ENCODE measurements around the gene CHAF1A. TPM values are rescaled to one million over a fixed set of nuclear protein-coding genes. Genes with fewer than 3 reads are reported as not detected.

Gene CHAF1A
- total and polyA plus RNA-seq, 7 experiments from 2014 or later, result 3.2 to 71.2 (median 12.4) TPM

DNA sequence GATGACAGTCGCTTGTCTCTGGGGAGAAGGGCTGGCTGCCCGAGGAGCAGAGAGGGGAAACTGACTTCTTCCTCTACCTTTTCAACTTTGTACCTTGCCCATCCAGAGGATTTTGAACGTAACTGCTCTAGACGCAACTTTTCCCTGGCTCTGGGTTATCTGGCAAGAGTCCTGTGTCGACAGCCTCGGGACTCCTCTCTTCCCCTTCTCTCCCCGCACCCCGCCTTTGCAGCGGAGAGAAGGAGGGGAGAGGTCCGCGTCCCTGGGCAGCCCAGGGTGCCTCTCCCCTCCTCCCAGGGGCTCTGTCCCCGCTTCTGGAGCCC lies 2.7 kb upstream of the CHAF1A start:
- ATAC-seq (no peak), DNase-seq (peak in 2 of 9 donors; percentile 6 to 20)
- Mint-ChIP-seq H3K27me3 (no peaks in the 10 kb centered on the region), H3K4me1 (peaks cover 24 to 80% (median 66%) of the 10 kb centered on the region in 7 donors), H3K4me3 (peak overlapping the region; percentile 80 to 99 (median 91)), H3K27ac (peak overlapping the region; percentile 67 to 99 (median 88)), H3K36me3 (peaks cover 0 to 16% (median 5%) of the 10 kb centered on the region in 5 donors), H3K9me3 (peaks cover 0 to 1% (median 0%) of the 10 kb centered on the region in 11 donors)
- Histone ChIP-seq H3K27me3 (ENCODE audit: control insufficient read depth in 2 of 2, insufficient read depth in 2 of 2, low read length in 2 of 2) (no peaks in the 10 kb centered on the region), H3K4me1 (ENCODE audit: control insufficient read depth in 2 of 2, insufficient read depth in 2 of 2, low read length in 2 of 2) (peaks cover 31 to 38% of the 10 kb centered on the region in 2 donors), H3K27ac (ENCODE audit: low read depth, low read length) (peak overlapping the region; percentile 97), H3K9me3 (ENCODE audit: control insufficient read depth in 2 of 3, low read length in 3 of 3) (no peaks in the 10 kb centered on the region), H3K36me3 (ENCODE audit: control insufficient read depth in 2 of 3, insufficient read depth in 3 of 3, low read length in 3 of 3) (peaks cover 0 to 18% (median 1%) of the 10 kb centered on the region in 3 experiments), H3K4me3 (ENCODE audit: low read length) (peak overlapping the region; percentile 87)
- POLR2A ChIA-PET, result interaction anchor here (1.0 to 3.3 kb wide), 8 partner anchors 20 to 414 kb away, joined by 3 to 29 read pairs (median 3); partner anchors contain the start of genes EEF2 and MPND
- intact Hi-C loops (cut with micrococcal nuclease), result loop anchor here (1.0 to 5.0 kb wide), 17 partner anchors 19 to 1503 kb away; partner anchors contain the start of genes MPND (in 2 of the 2), ANKRD24 (in 1 of the 2), CACTIN (in 1 of the 2) and EEF2 (in 1 of the 2)
- CTCF ChIA-PET, result interaction anchor here (0.6 to 0.7 kb wide), 3 partner anchors 23 to 151 kb away, joined by 3 read pairs; no protein-coding TSS in a partner anchor

DNA sequence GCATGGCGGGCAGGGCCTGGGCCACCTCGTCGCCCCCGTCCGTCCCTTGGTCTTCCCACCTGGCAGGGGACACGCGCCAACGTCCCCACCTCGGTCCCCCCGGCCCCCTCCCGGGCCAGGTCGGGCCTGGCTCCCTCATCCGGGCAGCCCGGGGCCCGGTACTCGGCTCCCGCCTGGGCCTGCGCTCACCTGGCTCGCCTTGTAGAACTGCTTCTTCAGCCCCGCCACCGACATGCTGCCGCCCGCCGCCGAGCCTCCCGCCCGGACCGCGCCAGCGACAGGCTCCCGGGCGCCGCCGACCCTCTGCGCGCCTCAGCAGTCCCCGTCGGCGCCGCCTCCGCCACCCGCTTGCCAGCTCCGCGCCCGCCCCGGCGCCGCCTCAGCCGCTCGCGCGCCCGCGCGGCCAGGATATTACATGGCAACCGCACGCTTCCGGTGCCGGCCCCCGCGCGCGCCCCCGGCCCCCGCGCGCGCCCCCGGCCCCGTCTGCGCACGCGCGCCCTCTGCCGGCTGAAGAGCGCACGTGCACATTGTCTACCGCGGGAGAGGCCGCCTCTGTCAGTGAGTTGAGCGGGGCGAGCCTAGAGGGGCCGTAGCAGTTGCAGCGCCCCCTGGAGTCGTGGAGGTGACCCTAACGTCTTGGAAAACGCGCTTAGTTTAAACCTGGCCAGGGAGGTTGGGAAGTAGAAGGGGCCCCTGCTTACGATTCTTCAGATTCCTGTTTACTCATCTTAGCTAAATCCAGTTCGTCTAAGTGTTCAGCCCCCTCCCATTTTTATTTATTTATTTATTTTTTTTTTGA lies 2.1 kb upstream of the CHAF1A start, which contains the start of gene SH3GL1:
Gene SH3GL1 (minus strand): TSS at position 413 of the 802 bp plus-strand sequence. CDS start 179 bp downstream, at position 234.
- CTCF ChIA-PET, result interaction anchor here (0.6 to 0.9 kb wide), 7 partner anchors 24 to 151 kb away, joined by 3 to 5 read pairs (median 3); partner anchors contain the start of gene MPND
- Histone ChIP-seq H3K9me3 (ENCODE audit: control insufficient read depth in 2 of 3, low read length in 3 of 3) (no peaks in the 10 kb centered on the region), H3K4me1 (ENCODE audit: control insufficient read depth in 2 of 2, insufficient read depth in 2 of 2, low read length in 2 of 2) (peaks cover 31 to 38% of the 10 kb centered on the region in 2 donors), H3K27me3 (ENCODE audit: control insufficient read depth in 2 of 2, insufficient read depth in 2 of 2, low read length in 2 of 2) (no peaks in the 10 kb centered on the region), H3K36me3 (ENCODE audit: control insufficient read depth in 2 of 3, insufficient read depth in 3 of 3, low read length in 3 of 3) (peaks cover 0 to 14% (median 0%) of the 10 kb centered on the region in 3 experiments), H3K27ac (ENCODE audit: low read depth, low read length) (peak within 1 kb of the TSS; percentile 97), H3K4me3 (ENCODE audit: low read length) (peak within 1 kb of the TSS; percentile 87)
- peak within 1 kb of the TSS; percentile 80 to 99 (median 92) for H3K4me3 Mint-ChIP-seq
- H3K36me3 Mint-ChIP-seq, result peaks cover 0 to 12% (median 5%) of the 10 kb centered on the region in 5 donors
- POLR2A ChIA-PET, result interaction anchor here (0.6 to 3.3 kb wide), 9 partner anchors 20 to 415 kb away, joined by 3 to 29 read pairs (median 3); partner anchors contain the start of genes EEF2 and MPND
- intact Hi-C loops (cut with micrococcal nuclease), result loop anchor here (1.0 to 5.0 kb wide), 17 partner anchors 20 to 1502 kb away; partner anchors contain the start of genes MPND (in 2 of the 2), ANKRD24 (in 1 of the 2), CACTIN (in 1 of the 2) and EEF2 (in 1 of the 2)
- peak; percentile 87 to 98 (median 92) for DNase-seq
- peak within 1 kb of the TSS; percentile 87 to 100 (median 99) for H3K27ac Mint-ChIP-seq
- no peaks in the 10 kb centered on the region for H3K27me3 Mint-ChIP-seq
- H3K4me1 Mint-ChIP-seq, result peaks cover 23 to 75% (median 60%) of the 10 kb centered on the region in 7 donors
- peak; percentile 87 for ATAC-seq
- H3K9me3 Mint-ChIP-seq, result peaks cover 0 to 1% (median 0%) of the 10 kb centered on the region in 11 donors

GRCh38 chr19:4401769-4402170 lies 670 bp upstream of the CHAF1A start:
- H3K27me3 ChIP-seq (ENCODE audit: control insufficient read depth in 2 of 2, insufficient read depth in 2 of 2, low read length in 2 of 2), result no peaks in the 10 kb centered on the region
- H3K9me3 ChIP-seq (ENCODE audit: control insufficient read depth in 2 of 3, low read length in 3 of 3), result no peaks in the 10 kb centered on the region
- ATAC-seq (no peak), DNase-seq (no peak)
- H3K36me3 ChIP-seq (ENCODE audit: control insufficient read depth in 2 of 3, insufficient read depth in 3 of 3, low read length in 3 of 3), result peaks cover 0 to 11% (median 0%) of the 10 kb centered on the region in 3 experiments
- ChIA-PET CTCF (interaction anchor here (0.6 to 1.8 kb wide), 7 partner anchors 32 to 1320 kb away, joined by 3 to 11 read pairs (median 3); partner anchors contain the start of genes MPND and MRPL54), POLR2A (interaction anchor here (0.6 to 3.3 kb wide), 14 partner anchors 21 to 639 kb away, joined by 3 to 29 read pairs (median 3); partner anchors contain the start of genes MPND, MRPL54, TMIGD2 and UBXN6)
- H3K27ac ChIP-seq (ENCODE audit: low read depth, low read length), result peak overlapping the region; percentile 97
- peak overlapping the region; percentile 80 to 95 (median 90) for H3K4me3 Mint-ChIP-seq
- H3K4me1 Mint-ChIP-seq, result peaks cover 18 to 68% (median 54%) of the 10 kb centered on the region in 7 donors
- peaks cover 0 to 10% (median 3%) of the 10 kb centered on the region in 5 donors for H3K36me3 Mint-ChIP-seq
- no peaks in the 10 kb centered on the region for H3K27me3 Mint-ChIP-seq
- H3K9me3 Mint-ChIP-seq, result peaks cover 0 to 1% (median 0%) of the 10 kb centered on the region in 11 donors
- peaks cover 31 to 38% of the 10 kb centered on the region in 2 donors for H3K4me1 ChIP-seq (ENCODE audit: control insufficient read depth in 2 of 2, insufficient read depth in 2 of 2, low read length in 2 of 2)
- peak overlapping the region; percentile 48 for H3K4me3 ChIP-seq (ENCODE audit: low read length)
- intact Hi-C loops (cut with micrococcal nuclease), result loop anchor here (1.0 to 5.0 kb wide), 17 partner anchors 56 to 1501 kb away; partner anchors contain the start of genes UBXN6 (in 2 of the 2), YJU2 (in 2 of the 2), ANKRD24 (in 1 of the 2) and CACTIN (in 1 of the 2)
- H3K27ac Mint-ChIP-seq, result peak overlapping the region; percentile 87 to 100 (median 99)

DNA sequence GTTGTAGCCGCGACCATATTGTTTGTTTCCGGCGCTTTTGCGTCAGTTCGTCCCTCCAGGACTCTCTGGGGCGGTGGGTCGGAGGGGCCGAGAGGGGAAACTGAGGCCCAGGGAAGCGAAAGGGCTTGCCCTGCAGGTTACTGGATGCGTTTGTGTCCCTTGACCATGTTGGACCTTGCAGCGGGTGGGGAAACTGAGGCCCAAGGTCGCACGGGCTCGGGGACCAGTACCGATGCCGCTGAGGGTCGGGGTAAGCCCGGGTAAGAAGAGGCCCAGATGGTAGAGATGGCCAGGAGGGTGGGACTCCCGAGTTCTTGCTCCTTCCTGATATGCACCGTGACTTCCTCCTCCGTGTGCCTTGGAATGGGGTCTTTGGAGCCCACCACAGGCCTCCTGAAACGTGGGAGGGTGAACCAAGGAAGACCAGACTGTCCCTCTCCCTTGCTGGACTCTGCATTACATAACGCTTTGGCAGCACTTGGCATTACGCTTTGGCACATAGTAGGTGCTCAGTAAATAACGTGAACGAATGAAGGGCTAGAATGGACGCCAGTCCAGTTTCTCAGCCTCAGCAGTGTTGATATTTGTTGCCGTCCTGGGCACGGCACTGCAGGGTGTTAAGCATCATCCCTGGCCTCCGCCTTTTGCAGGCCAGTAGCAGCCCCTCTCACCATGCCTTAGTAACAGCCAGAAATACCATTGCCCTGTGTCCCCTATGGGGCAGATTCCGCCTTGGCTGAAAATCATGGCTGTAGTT lies 743 bp downstream of the CHAF1A start:
- H3K36me3 Mint-ChIP-seq, result peaks cover 0 to 6% (median 0%) of the 10 kb centered on the region in 5 donors
- H3K27me3 Mint-ChIP-seq, result no peaks in the 10 kb centered on the region
- H3K4me1 Mint-ChIP-seq, result peaks cover 14 to 56% (median 45%) of the 10 kb centered on the region in 7 donors
- Histone ChIP-seq H3K4me1 (ENCODE audit: control insufficient read depth in 2 of 2, insufficient read depth in 2 of 2, low read length in 2 of 2) (peaks cover 28 to 33% of the 10 kb centered on the region in 2 donors), H3K9me3 (ENCODE audit: control insufficient read depth in 2 of 3, low read length in 3 of 3) (no peaks in the 10 kb centered on the region), H3K36me3 (ENCODE audit: control insufficient read depth in 2 of 3, insufficient read depth in 3 of 3, low read length in 3 of 3) (peaks cover 0 to 4% (median 0%) of the 10 kb centered on the region in 3 experiments), H3K27ac (ENCODE audit: low read depth, low read length) (peak overlapping the region; percentile 97), H3K27me3 (ENCODE audit: control insufficient read depth in 2 of 2, insufficient read depth in 2 of 2, low read length in 2 of 2) (no peaks in the 10 kb centered on the region), H3K4me3 (ENCODE audit: low read length) (peak overlapping the region; percentile 80)
- peaks cover 0 to 1% (median 0%) of the 10 kb centered on the region in 11 donors for H3K9me3 Mint-ChIP-seq
- ATAC-seq (no peak), DNase-seq (no peak)
- peak overlapping the region; percentile 14 to 92 (median 59) for H3K27ac Mint-ChIP-seq
- intact Hi-C loops (cut with micrococcal nuclease), result loop anchor here (2.0 to 5.0 kb wide), 7 partner anchors 396 to 1499 kb away; partner anchors contain the start of genes DOHH (in 1 of the 2), EEF2 (in 1 of the 2), NDUFA11 (in 1 of the 2) and PIAS4 (in 1 of the 2)
- peak overlapping the region; percentile 73 to 95 (median 88) for H3K4me3 Mint-ChIP-seq
- POLR2A ChIA-PET, result interaction anchor here (1.3 to 3.3 kb wide), 4 partner anchors 22 to 55 kb away, joined by 3 to 29 read pairs (median 4); partner anchors contain the start of gene UBXN6
- CTCF ChIA-PET, result interaction anchor here (1.8 kb wide), 1 partner anchor 33 kb away, joined by 11 read pairs; no protein-coding TSS in a partner anchor

DNA sequence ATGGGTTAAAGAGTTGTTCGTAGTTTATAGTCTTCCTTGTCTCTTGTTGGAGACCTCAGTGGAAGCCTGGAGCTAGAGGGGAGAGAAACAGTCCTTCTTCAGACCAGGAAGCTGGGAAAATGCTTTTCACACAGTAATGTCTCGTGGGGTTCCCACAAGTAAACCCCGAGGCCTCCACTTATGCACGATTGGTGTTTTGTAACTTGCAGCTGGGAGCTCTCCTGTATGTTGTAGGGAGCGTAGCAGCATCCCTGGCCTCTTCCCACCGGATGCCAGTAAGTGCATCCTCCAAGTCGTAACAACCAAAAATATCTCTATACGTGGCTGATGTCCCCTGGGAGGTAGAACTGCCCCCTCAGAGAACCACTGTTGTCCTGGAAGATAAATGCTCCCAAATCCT lies 3.5 kb downstream of the CHAF1A start:
- Histone ChIP-seq H3K36me3 (ENCODE audit: control insufficient read depth in 2 of 3, insufficient read depth in 3 of 3, low read length in 3 of 3) (no peaks in the 10 kb centered on the region), H3K4me3 (ENCODE audit: low read length) (no peak overlapping the region), H3K27me3 (ENCODE audit: control insufficient read depth in 2 of 2, insufficient read depth in 2 of 2, low read length in 2 of 2) (no peaks in the 10 kb centered on the region), H3K27ac (ENCODE audit: low read depth, low read length) (no peak overlapping the region), H3K4me1 (ENCODE audit: control insufficient read depth in 2 of 2, insufficient read depth in 2 of 2, low read length in 2 of 2) (peaks cover 16 to 18% of the 10 kb centered on the region in 2 donors), H3K9me3 (ENCODE audit: control insufficient read depth in 2 of 3, low read length in 3 of 3) (no peaks in the 10 kb centered on the region)
- ChIA-PET CTCF (no interaction called here), POLR2A (no interaction called here)
- H3K27ac Mint-ChIP-seq, result no peak overlapping the region
- no peak overlapping the region for H3K4me3 Mint-ChIP-seq
- intact Hi-C loops (cut with micrococcal nuclease), result no loop called here
- peaks cover 14 to 42% (median 26%) of the 10 kb centered on the region in 7 donors for H3K4me1 Mint-ChIP-seq
- H3K9me3 Mint-ChIP-seq, result no peaks in the 10 kb centered on the region
- peaks cover 0 to 6% (median 0%) of the 10 kb centered on the region in 5 donors for H3K36me3 Mint-ChIP-seq
- no peaks in the 10 kb centered on the region for H3K27me3 Mint-ChIP-seq
- DNase-seq (no peak), ATAC-seq (no peak)
